ENCODE data around the gene RNF26. TPM values are rescaled to one million over a fixed set of nuclear protein-coding genes. Genes with fewer than 3 reads are reported as not detected.

Gene RNF26
- total RNA-seq, 4 donors from 2014 or later, result 6.7 to 16.8 (median 13.1) TPM

- intact Hi-C loops (cut with DNase I; ENCODE audit: low total_unique reads), result no loop called here
- no peak for DNase-seq (ENCODE audit: low spot score in 2 of 2)
- WGBS, 2 donors, result 54 to 61% methylated on average over 3 of the region's 3 CpGs
- H3K4me3 ChIP-seq (ENCODE audit: low read depth, poor library complexity, severe bottlenecking), result no peak overlapping the region
- no peak for TF ChIP-seq POLR2A (IDR thresholded peaks at IDR 0.05)
- no peak for TF ChIP-seq CTCF (IDR thresholded peaks at IDR 0.05)
Measured at GRCh38 chr11:119295178-119295577, 39.1 kb upstream of the RNF26 start.

GRCh38 chr11:119297938-119298337, 36.4 kb upstream of the RNF26 start:
- intact Hi-C loops (cut with DNase I; ENCODE audit: low total_unique reads), result no loop called here
- H3K4me3 ChIP-seq (ENCODE audit: low read depth, poor library complexity, severe bottlenecking), result no peak overlapping the region
- no peak for TF ChIP-seq CTCF (IDR thresholded peaks at IDR 0.05)
- TF ChIP-seq POLR2A (IDR thresholded peaks at IDR 0.05), result no peak
- DNase-seq (ENCODE audit: low spot score in 2 of 2), result no peak
- WGBS, 2 donors, result 55% methylated on average over 3 of the region's 3 CpGs

GRCh38 chr11:119298726-119299125, 35.6 kb upstream of the RNF26 start:
- DNase-seq (ENCODE audit: low spot score in 2 of 2), result no peak
- H3K4me3 ChIP-seq (ENCODE audit: low read depth, poor library complexity, severe bottlenecking), result no peak overlapping the region
- TF ChIP-seq CTCF (IDR thresholded peaks at IDR 0.05) (no peak), POLR2A (IDR thresholded peaks at IDR 0.05) (no peak)
- 68 to 71% methylated on average over 2 of the region's 2 CpGs for WGBS, 2 donors
- intact Hi-C loops (cut with DNase I; ENCODE audit: low total_unique reads), result no loop called here

- no peak for TF ChIP-seq CTCF (IDR thresholded peaks at IDR 0.05)
- no peak for TF ChIP-seq POLR2A (IDR thresholded peaks at IDR 0.05)
- intact Hi-C loops (cut with DNase I; ENCODE audit: low total_unique reads), result no loop called here
- WGBS, 2 donors, result 96 to 98% methylated on average over 9 of the region's 9 CpGs
Measured at GRCh38 chr11:119299416-119299815, 34.9 kb upstream of the RNF26 start.

GRCh38 chr11:119300198-119300964, 33.9 kb upstream of the RNF26 start:
- DNase-seq (ENCODE audit: low spot score in 2 of 2), result no peak
- 78 to 84% methylated on average over 3 of the region's 3 CpGs for WGBS, 2 donors
- no peak overlapping the region for H3K4me3 ChIP-seq (ENCODE audit: low read depth, poor library complexity, severe bottlenecking)
- intact Hi-C loops (cut with DNase I; ENCODE audit: low total_unique reads), result no loop called here
- TF ChIP-seq CTCF (IDR thresholded peaks at IDR 0.05), result no peak
- TF ChIP-seq POLR2A (IDR thresholded peaks at IDR 0.05), result no peak

More at GRCh38 chr11:119299416-119299815, 34.9 kb upstream of the RNF26 start:
- DNase-seq (ENCODE audit: low spot score in 2 of 2), result peak in 1 of 2 donors; percentile 28
- H3K4me3 ChIP-seq (ENCODE audit: low read depth, poor library complexity, severe bottlenecking), result no peak overlapping the region

All from lower leg skin (tissue), 4 donors.